NCI-H146 treated with DMSO at 0.1 percent for 48 hours (cell line): ENCODE measurements around the gene SMCR8.
A peak's percentile ranks its signal among the peaks of the same experiment; 100 is the strongest.
"Not testable (repeated sequence)": the region's sequence is repeated elsewhere in the genome, so short reads cannot be mapped to it uniquely, and the experiment has no call there.

Experiments
- DNase-seq: peaks from one replicate; lab custom pipeline; 2025; ENCODE audit not compliant: unreplicated experiment; lab: John Stamatoyannopoulos, UW

Gene SMCR8, protein sequence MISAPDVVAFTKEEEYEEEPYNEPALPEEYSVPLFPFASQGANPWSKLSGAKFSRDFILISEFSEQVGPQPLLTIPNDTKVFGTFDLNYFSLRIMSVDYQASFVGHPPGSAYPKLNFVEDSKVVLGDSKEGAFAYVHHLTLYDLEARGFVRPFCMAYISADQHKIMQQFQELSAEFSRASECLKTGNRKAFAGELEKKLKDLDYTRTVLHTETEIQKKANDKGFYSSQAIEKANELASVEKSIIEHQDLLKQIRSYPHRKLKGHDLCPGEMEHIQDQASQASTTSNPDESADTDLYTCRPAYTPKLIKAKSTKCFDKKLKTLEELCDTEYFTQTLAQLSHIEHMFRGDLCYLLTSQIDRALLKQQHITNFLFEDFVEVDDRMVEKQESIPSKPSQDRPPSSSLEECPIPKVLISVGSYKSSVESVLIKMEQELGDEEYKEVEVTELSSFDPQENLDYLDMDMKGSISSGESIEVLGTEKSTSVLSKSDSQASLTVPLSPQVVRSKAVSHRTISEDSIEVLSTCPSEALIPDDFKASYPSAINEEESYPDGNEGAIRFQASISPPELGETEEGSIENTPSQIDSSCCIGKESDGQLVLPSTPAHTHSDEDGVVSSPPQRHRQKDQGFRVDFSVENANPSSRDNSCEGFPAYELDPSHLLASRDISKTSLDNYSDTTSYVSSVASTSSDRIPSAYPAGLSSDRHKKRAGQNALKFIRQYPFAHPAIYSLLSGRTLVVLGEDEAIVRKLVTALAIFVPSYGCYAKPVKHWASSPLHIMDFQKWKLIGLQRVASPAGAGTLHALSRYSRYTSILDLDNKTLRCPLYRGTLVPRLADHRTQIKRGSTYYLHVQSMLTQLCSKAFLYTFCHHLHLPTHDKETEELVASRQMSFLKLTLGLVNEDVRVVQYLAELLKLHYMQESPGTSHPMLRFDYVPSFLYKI

DNA sequence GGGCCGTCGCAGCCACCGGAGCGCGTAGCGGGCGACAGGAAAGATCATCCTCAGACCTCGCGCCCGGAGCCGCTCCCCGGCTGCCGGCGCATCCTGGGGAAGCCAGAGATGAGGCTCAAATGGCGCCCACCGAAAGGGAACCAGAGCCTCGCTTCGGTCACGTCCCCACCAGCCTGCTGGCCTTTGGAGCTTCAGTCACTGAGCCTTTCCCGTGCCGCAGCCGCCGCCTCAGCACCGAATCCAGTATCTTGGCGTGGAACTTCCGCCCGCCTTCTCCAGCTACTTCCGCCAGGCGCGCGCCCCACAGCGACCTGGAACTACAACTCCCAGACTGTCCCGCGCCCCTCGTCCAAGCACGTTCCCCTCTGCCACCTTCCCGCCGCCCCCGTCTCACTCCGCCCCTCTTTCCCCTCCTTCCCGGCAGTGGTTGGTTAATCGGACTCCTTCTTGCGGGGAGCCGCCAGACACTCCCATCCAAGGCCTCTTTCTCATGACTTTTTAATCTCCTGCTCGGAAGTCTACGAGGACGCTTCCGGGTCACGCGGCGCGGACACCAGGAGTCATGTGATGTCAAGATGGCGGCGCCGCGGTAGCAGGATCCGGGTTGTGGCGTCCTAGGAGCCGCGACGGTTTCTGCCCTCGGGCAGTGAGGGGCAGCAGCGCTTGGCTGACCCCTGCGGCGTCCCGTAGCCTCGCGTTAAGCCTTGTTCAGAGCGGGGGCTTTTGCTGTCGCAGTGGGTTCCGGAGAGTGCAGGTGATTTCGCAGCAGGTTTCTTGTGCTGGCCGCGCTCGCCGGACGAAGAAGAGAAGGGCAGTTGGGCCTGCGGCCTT, at the start of gene SMCR8, which contains the start of gene TOP3A:
TSS of gene SMCR8 (plus strand) at position 563 of the 831 bp plus-strand sequence. CDS start 497 bp downstream, outside the sequence.
TSS of gene TOP3A (minus strand) at position 264 of the 831 bp plus-strand sequence. CDS start at position 48, 216 bp downstream.
- peak; percentile 94 for DNase-seq

- no peak for DNase-seq
Observed at GRCh38 chr17:18267366-18267765, 47.7 kb upstream of the SMCR8 start.

- no peak for DNase-seq
Observed at GRCh38 chr17:18267927-18268711, 47.0 kb upstream of the SMCR8 start.

DNA sequence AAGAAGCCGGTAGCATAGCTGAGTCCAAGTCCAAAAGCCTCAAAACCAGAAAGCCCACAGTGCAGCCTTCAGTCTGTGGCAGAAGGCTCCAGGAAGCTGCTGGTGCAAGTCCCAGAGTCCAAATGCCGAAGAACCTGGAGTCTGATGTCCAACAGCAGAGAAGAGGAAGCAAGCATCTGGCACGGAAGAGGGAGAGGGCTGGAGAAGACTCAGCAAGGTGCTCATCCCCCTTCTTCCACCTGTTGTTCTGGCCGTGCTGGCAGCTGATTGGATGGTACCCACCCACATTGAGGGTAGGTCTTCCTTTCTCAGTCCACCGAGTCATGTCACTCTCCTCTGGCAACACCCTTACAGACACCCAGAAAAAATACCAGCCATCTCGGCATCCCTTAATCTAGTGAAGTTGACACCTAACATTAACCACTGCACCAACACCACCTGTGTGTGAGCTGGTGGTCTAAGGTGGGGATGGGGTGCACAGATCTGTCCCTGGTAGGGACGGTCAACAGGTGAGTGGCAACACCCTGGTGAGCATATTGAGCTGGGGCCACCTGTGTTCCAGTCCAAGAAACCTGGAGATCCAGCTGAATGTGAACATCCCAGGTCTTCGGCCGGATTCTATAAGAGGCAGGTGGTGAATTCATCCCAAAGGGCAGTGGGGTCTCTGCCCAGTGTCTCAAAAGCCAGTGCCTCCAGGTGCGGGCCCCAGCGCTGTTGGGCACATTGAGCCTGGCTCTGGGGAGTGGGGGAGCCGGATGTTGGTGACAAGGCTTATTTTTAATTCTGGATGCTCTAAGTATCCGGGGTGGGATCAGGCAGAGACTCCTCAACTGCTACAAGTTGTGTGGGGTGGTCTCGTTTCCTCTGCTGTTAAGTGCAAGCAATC, 44.8 kb upstream of the SMCR8 start:
- no peak for DNase-seq

- no peak for DNase-seq
Observed at GRCh38 chr17:18277076-18277475, 38.0 kb upstream of the SMCR8 start.

DNA sequence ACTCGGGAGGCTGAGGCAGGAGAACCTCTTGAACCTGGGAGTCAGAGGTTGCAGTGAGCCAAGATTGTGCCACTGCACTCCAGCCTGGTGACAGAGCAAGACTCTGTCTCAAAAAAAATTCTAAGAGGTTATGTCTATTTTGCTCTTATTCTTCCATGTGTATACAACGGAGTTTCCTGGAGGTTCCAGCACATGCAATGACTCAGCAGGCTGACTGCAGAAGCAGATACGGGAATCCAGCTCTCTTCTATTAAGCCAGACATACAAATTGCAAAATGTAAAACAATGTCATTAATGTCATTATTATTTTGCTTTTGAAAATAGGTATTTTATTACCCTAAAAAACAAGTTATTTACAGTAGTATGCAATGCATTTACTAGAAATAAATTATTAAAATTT, 36.2 kb upstream of the SMCR8 start:
- no peak for DNase-seq

- DNase-seq = no peak
Observed at GRCh38 chr17:18280249-18280648, 34.8 kb upstream of the SMCR8 start.

DNA sequence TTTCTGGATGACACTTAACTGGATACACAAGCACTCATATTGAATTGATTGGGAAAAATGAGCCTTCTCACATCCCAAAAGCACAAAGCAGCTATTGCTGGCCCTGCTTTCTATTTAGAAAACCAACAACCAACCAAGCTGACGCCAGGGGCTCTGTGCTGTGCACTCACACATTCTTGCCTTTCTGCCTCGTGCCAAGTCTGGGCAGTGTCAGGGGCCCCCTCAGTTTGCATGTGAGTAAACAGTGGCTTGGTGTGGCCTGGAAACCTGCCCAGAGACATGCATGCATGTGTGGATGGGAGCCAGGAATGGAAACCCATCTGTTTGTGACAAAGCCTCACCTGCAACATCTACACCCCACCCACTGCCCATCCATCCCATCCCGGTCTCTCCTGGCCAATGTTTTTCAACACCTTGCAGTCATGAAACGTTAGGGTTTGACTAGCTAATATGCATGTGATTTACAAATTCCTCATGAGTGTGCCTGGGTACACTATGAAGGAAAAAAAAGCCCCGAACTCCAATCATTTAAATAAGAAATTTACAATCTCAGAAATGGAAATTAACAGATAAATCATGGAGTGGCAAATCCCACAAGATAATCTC, 34.2 kb upstream of the SMCR8 start:
- DNase-seq = no peak

GRCh38 chr17:18281788-18282187, 33.3 kb upstream of the SMCR8 start:
- no peak for DNase-seq

GRCh38 chr17:18285296-18285695, 29.8 kb upstream of the SMCR8 start:
- no peak for DNase-seq

DNA sequence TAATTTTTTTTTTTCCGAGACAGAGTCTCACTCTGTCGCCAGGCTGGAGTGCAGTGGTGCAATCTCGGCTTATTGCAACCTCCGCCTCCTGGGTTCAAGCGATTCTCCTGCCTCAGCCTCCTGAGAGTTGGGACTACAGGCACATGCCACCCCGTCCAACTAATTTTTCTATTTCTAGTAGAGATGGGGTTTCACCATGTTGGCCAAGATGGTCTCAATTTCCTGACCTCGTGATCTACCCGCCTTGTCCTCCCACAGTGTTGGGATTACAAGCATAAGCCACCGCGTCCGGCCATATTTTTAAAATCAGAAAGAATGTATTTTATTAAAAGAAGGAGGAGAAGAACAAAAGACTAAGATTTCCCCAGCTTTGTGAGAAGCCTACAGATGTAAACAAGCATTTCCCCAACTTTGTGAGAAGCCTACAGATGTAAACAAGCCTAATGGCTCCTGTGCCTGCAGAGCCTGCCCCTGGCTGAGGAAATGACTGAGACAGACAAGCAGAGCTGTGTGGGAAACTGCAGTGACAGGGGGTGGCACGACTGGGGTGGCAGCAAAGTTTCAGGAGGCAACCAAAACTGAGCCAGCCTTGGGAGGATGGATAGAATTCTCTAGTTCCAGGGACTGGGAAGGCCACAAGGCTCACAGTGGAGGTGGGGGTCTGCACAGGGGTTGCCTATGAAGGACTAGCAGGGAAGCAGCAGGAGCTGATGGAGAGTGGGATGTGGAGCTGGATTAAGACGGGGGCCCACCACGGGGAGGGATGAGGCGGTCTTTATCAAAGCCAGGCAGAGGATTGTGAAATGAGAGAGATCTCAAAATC, 23.2 kb upstream of the SMCR8 start:
- no peak for DNase-seq

GRCh38 chr17:18298061-18298460, 17.0 kb upstream of the SMCR8 start:
- not testable (repeated sequence) for DNase-seq

DNA sequence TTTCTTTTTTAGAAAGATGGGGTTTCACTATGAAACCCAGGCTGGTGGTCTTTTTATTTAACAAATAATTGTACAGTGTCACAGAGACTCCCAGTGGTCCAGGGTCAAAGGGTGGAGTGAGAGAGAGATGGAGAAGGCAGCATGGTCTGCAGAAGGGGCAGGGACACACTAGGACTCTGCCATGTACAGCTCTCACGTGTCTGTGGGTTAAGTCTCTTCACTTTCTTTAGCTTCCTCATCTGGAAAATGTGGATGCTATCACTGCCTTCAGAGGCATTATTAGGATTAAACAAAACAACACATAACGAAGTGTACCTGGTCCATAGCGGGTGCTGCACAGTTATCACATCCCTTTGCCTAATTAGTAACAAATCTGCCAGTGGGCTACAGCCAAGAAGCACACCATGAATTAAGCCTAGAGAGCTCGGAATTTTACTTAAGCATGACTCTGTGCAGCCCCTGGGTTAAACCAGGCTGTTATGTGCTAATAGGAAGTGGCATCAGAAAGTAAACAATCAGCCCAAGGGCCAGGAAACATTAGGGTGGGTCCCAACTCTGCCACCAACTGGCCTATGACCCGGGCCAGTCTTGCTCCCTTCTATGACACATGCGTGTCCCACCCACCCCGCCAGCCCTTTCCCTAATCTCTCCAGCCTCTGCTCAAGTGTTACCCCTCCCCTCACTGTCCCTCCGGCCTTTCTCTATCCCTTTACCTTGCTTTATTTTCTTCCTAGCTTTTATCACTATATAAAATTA, 14.2 kb upstream of the SMCR8 start:
- no peak for DNase-seq

DNA sequence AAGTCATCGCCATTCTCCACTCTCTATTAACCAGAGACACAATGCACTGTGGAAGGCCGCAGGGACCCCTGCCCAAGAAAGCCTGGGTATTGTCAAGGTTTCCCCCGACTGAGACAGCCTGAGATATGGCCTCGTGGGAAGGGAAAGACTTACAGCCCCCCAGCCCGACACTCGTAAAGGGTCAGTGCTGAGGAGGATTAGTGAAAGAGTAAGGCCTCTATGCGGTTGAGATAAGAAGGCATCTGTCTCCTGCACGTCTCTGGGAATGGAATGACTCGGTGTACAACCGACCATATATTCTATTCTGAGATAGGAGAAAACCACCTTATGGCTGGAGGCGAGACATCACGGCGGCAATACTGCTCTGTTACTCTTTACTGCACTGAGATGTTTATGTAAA, 11.9 kb upstream of the SMCR8 start:
- DNase-seq = not testable (repeated sequence)

DNA sequence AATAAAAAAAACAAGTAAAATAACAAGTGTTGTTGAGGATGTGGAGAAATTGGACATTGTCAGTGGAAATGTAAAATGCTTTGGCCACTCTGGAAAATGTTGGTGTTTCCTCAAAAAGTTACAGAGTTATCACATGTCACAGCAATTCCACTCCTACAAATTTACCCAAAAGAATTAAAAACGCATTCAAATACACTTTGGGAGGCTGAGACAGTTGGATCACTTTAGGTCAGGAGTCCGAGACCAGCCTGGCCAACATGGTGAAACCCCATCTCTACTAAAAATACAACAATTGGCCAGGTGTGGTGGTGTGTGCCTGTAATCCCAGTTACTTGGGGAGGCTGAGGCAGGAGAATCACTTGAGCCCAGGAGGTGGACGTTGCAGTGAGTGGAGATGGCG, 5.9 kb upstream of the SMCR8 start:
- DNase-seq = no peak

DNA sequence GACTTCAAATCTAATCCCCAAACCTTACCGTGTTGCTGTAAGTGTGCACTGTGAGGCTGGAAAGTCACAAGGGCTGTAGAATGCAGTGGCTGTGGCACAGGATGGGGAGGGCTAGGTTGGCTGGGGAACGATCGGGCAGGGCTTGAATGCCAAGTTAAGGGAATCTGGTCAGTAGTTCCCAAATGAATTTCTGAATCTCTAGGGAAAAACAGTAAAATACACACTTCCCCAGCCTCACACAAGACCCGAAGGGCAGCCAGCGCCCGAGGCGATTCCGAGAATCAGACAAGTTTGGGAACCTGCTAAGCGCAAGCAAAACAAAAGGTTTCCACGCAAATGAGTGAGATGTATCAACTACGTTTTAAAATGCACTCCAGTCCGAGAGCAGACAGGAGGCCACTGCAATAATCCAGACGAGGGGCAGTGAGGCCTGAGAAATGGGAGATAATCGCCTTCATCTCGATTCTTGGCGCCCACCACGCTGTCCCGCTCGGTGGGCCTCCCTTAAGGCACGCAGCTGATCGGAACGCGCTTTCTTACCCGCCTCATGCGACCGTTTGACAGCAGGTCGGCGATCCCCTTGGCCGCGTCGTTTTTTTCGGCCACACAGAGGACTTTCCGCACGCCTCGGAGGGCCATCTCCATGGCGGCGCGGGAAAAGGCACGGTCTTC, 898 bp upstream of the SMCR8 start:
- no peak for DNase-seq

- DNase-seq = no peak
Observed at GRCh38 chr17:18315562-18315922, 449 bp downstream of the SMCR8 start.
